ENCODE measurements around the gene KCTD13.

The KCTD13 gene

GRCh38 chr16:29959293-29959692 is 33.3 kb upstream of the KCTD13 start:
- Histone ChIP-seq H3K27me3 (replicated peaks; ENCODE audit: insufficient read depth, low read length) (no peaks in the 10 kb centered on the region), H3K4me1 (ENCODE audit: low read length) (peaks cover 10% of the 10 kb centered on the region), H3K4me3 (ENCODE audit: low read length) (no peak overlapping the region), H3K9me3 (replicated peaks; ENCODE audit: insufficient read depth, low read length) (no peaks in the 10 kb centered on the region), H3K36me3 (replicated peaks; ENCODE audit: insufficient read depth, low read length) (no peaks in the 10 kb centered on the region), H2AFZ (ENCODE audit: low read length) (no peak overlapping the region), H3K79me2 (ENCODE audit: low read length) (no peaks in the 10 kb centered on the region), H3K9ac (ENCODE audit: low read length) (no peak overlapping the region), H3F3A (ENCODE audit: insufficient read depth, low read length) (0 out of 2 replicates have a peak, but pooled peaks cover 3% of the 10 kb centered on the region), H4K20me1 (ENCODE audit: insufficient read depth, low read length) (no peaks in the 10 kb centered on the region), H3K27ac (ENCODE audit: low read length) (no peak overlapping the region), H3K4me2 (ENCODE audit: low read depth, low read length) (no peak overlapping the region), H3K9me2 (replicated peaks; ENCODE audit: insufficient read depth, low read length) (no peaks in the 10 kb centered on the region)
- no peak for DNase-seq
- TF ChIP-seq CTCF (IDR thresholded peaks at IDR 0.05; ENCODE audit: low read length) = no peak

GRCh38 chr16:29958756-29959155 is 32.7 kb upstream of the KCTD13 start:
- H3K79me2 ChIP-seq (ENCODE audit: low read length) = no peaks in the 10 kb centered on the region
- no peaks in the 10 kb centered on the region for H3K36me3 ChIP-seq (replicated peaks; ENCODE audit: insufficient read depth, low read length)
- H2AFZ ChIP-seq (ENCODE audit: low read length) = no peak overlapping the region
- H3K9me3 ChIP-seq (replicated peaks; ENCODE audit: insufficient read depth, low read length) = no peaks in the 10 kb centered on the region
- H3K4me1 ChIP-seq (ENCODE audit: low read length) = peaks cover 10% of the 10 kb centered on the region
- H3K9ac ChIP-seq (ENCODE audit: low read length) = no peak overlapping the region
- H4K20me1 ChIP-seq (ENCODE audit: insufficient read depth, low read length) = no peaks in the 10 kb centered on the region
- H3K27ac ChIP-seq (ENCODE audit: low read length) = no peak overlapping the region
- H3K27me3 ChIP-seq (replicated peaks; ENCODE audit: insufficient read depth, low read length) = no peaks in the 10 kb centered on the region
- TF ChIP-seq CTCF (IDR thresholded peaks at IDR 0.05; ENCODE audit: low read length) (no peak), EZH2 (optimal IDR thresholded peaks at IDR 0.05; ENCODE audit: low read depth, low read length) (no peak), EZH2phosphoT487 (IDR thresholded peaks at IDR 0.05; ENCODE audit: low read length) (no peak)
- no peak for DNase-seq
- no peak overlapping the region for H3K4me3 ChIP-seq (ENCODE audit: low read length)
- H3F3A ChIP-seq (ENCODE audit: insufficient read depth, low read length) = 0 out of 2 replicates have a peak, but pooled peaks cover 3% of the 10 kb centered on the region
- H3K4me2 ChIP-seq (ENCODE audit: low read depth, low read length) = no peak overlapping the region
- H3K9me2 ChIP-seq (replicated peaks; ENCODE audit: insufficient read depth, low read length) = no peaks in the 10 kb centered on the region

- Histone ChIP-seq H3F3A (ENCODE audit: insufficient read depth, low read length) (0 out of 2 replicates have a peak, but pooled peaks cover 3% of the 10 kb centered on the region), H2AFZ (ENCODE audit: low read length) (no peak overlapping the region)
- no peak for DNase-seq
These were observed 25.8 kb upstream of the KCTD13 start for GRCh38 chr16:29951625-29952365.

GRCh38 chr16:29950806-29951461 is 24.9 kb upstream of the KCTD13 start:
- Histone ChIP-seq H3K27ac (ENCODE audit: low read length) (no peak overlapping the region), H3K9me3 (replicated peaks; ENCODE audit: insufficient read depth, low read length) (no peaks in the 10 kb centered on the region), H3K4me1 (ENCODE audit: low read length) (peaks cover 4% of the 10 kb centered on the region), H3K9me2 (replicated peaks; ENCODE audit: insufficient read depth, low read length) (no peaks in the 10 kb centered on the region), H3K4me3 (ENCODE audit: low read length) (no peak overlapping the region), H2AFZ (ENCODE audit: low read length) (no peak overlapping the region), H3K9ac (ENCODE audit: low read length) (no peak overlapping the region), H4K20me1 (ENCODE audit: insufficient read depth, low read length) (no peaks in the 10 kb centered on the region), H3K27me3 (replicated peaks; ENCODE audit: insufficient read depth, low read length) (no peaks in the 10 kb centered on the region; the same call in 1 of the 2 replicates), H3K4me2 (ENCODE audit: low read depth, low read length) (no peak overlapping the region), H3K79me2 (ENCODE audit: low read length) (no peaks in the 10 kb centered on the region), H3K36me3 (replicated peaks; ENCODE audit: insufficient read depth, low read length) (no peaks in the 10 kb centered on the region), H3F3A (ENCODE audit: insufficient read depth, low read length) (0 out of 2 replicates have a peak, but pooled peaks cover 3% of the 10 kb centered on the region)
- DNase-seq = no peak
- TF ChIP-seq EZH2 (optimal IDR thresholded peaks at IDR 0.05; ENCODE audit: low read depth, low read length) = no peak
- no peak for TF ChIP-seq EZH2phosphoT487 (IDR thresholded peaks at IDR 0.05; ENCODE audit: low read length)
- no peak for TF ChIP-seq CTCF (IDR thresholded peaks at IDR 0.05; ENCODE audit: low read length)

More at GRCh38 chr16:29951625-29952365, 25.8 kb upstream of the KCTD13 start:
- Histone ChIP-seq H3K27ac (ENCODE audit: low read length) (no peak overlapping the region), H4K20me1 (ENCODE audit: insufficient read depth, low read length) (no peaks in the 10 kb centered on the region), H3K27me3 (replicated peaks; ENCODE audit: insufficient read depth, low read length) (no peaks in the 10 kb centered on the region), H3K9me2 (replicated peaks; ENCODE audit: insufficient read depth, low read length) (no peaks in the 10 kb centered on the region), H3K4me2 (ENCODE audit: low read depth, low read length) (no peak overlapping the region), H3K9ac (ENCODE audit: low read length) (no peak overlapping the region), H3K79me2 (ENCODE audit: low read length) (no peaks in the 10 kb centered on the region), H3K9me3 (replicated peaks; ENCODE audit: insufficient read depth, low read length) (no peaks in the 10 kb centered on the region), H3K4me1 (ENCODE audit: low read length) (peaks cover 4% of the 10 kb centered on the region), H3K36me3 (replicated peaks; ENCODE audit: insufficient read depth, low read length) (no peaks in the 10 kb centered on the region), H3K4me3 (ENCODE audit: low read length) (no peak overlapping the region)
- no peak for TF ChIP-seq EZH2phosphoT487 (IDR thresholded peaks at IDR 0.05; ENCODE audit: low read length)

All from MM.1S (cell line).